ENCODE data around the gene WHRN.

GRCh38 chr9:114431003-114431402, 74.3 kb downstream of the WHRN start:
- TF ChIP-seq CTCF (conservative IDR thresholded peaks at IDR 0.05) (no peak), EZH2 (IDR thresholded peaks at IDR 0.05; ENCODE audit: low read depth) (no peak)

Data from PC-9 (cell line).